K562 (cell line): ENCODE results near the gene CSNK1G2. TPM values are rescaled to one million over a fixed set of nuclear protein-coding genes. Genes with fewer than 3 reads are reported as not detected.

Experiments
- ARID4B ChIP-seq: sonication (generic); formaldehyde crosslinking; IDR thresholded peaks from 2 replicates; pipeline ENCODE4 v1.8.0; 2022; ENCODE audit warnings: mild to moderate bottlenecking, missing genetic modification reagents
- BCOR ChIP-seq: fragments of 450-650 bp; IDR thresholded peaks from 2 replicates; pipeline ENCODE4 v1.6.1; 2016
- CAMTA2 ChIP-seq: fragments of 250-450 bp; sonication (Bioruptor Pico); conservative IDR thresholded peaks from 2 replicates; pipeline ENCODE4 v1.5.1; 2022
- CBX1 ChIP-seq: sonication (generic); IDR thresholded peaks from 2 replicates; pipeline ENCODE4 v1.6.1; 2016; ENCODE audit warnings: antibody characterized with exemption, low read depth, mild to moderate bottlenecking
- COPS2 ChIP-seq: fragments of 450-650 bp; conservative IDR thresholded peaks from 2 replicates; pipeline ENCODE4 v1.6.1; 2016; ENCODE audit warnings: mild to moderate bottlenecking, moderate library complexity
- E2F5 ChIP-seq: sonication (generic); formaldehyde crosslinking; IDR thresholded peaks from 2 replicates; pipeline ENCODE4 v1.8.0; 2022; ENCODE audit warnings: mild to moderate bottlenecking, missing genetic modification reagents
- FOXK2 ChIP-seq, 2 experiments: fragments of 450-650 bp; IDR thresholded peaks in 1 of 2; conservative IDR thresholded peaks in 1 of 2; 2 replicates each; pipeline ENCODE4 v1.6.1; 2016; ENCODE audit warnings: low read depth in 2 of 2, mild to moderate bottlenecking in 1 of 2
- KAT7 ChIP-seq: sonication (generic); formaldehyde crosslinking; IDR thresholded peaks from 2 replicates; pipeline ENCODE4 v1.8.0; 2022; ENCODE audit warnings: missing genetic modification reagents, mild to moderate bottlenecking, borderline replicate concordance
- MAX ChIP-seq: sonication (generic); formaldehyde crosslinking; IDR thresholded peaks from 2 replicates; pipeline ENCODE4 v1.9.0; 2022; ENCODE audit warnings: mild to moderate bottlenecking, missing genetic modification reagents
- MXI1 ChIP-seq: IDR thresholded peaks from 2 replicates; pipeline ENCODE4 v1.6.1; 2011; ENCODE audit warnings: low read depth, mild to moderate bottlenecking, improper control_type of control experiment, low read length
- SMAD4 ChIP-seq: fragments of 250-450 bp; sonication (Bioruptor Pico); conservative IDR thresholded peaks from 2 replicates; pipeline ENCODE4 v1.8.0; 2021; ENCODE audit warnings: inconsistent platforms, mild to moderate bottlenecking, moderate library complexity
- SMARCA5 ChIP-seq: fragments of 450-650 bp; IDR thresholded peaks from 2 replicates; pipeline ENCODE4 v1.6.1; 2016
- SMARCB1 ChIP-seq: IDR thresholded peaks from 2 replicates; pipeline ENCODE4 v1.6.1; 2011; ENCODE audit warnings: improper control_type of control experiment, low read depth; ENCODE audit not compliant: insufficient read length
- SP2 ChIP-seq: IDR thresholded peaks from 2 replicates; pipeline ENCODE4 v1.6.1; 2011; ENCODE audit warnings: mild to moderate bottlenecking, low read depth, low read length, moderate library complexity; ENCODE audit not compliant: poor library complexity, severe bottlenecking; ENCODE audit errors: extremely low read depth
- TRIM24 ChIP-seq, 2 experiments: fragments of 450-650 bp; IDR thresholded peaks; 2 replicates each; pipeline ENCODE4 v1.6.1; 2016
- TRIM28 ChIP-seq: fragments of 450-650 bp; IDR thresholded peaks from 2 replicates; pipeline ENCODE4 v1.6.1; 2017
- XRCC4 ChIP-seq: IDR thresholded peaks from one replicate; pipeline ENCODE4 v1.6.1; 2011; ENCODE audit not compliant: insufficient read depth, insufficient read length; ENCODE audit errors: extremely low read depth
- ZFX ChIP-seq: sonication (generic); formaldehyde crosslinking; IDR thresholded peaks from 2 replicates; pipeline ENCODE4 v1.8.0; 2022; ENCODE audit warnings: mild to moderate bottlenecking, missing genetic modification reagents, moderate library complexity
- ZNF232 ChIP-seq: sonication (generic); formaldehyde crosslinking; IDR thresholded peaks from 2 replicates; pipeline ENCODE4 v1.8.0; 2022; ENCODE audit warnings: mild to moderate bottlenecking, missing genetic modification reagents
- ZNF584 ChIP-seq: fragments of 200-800 bp; sonication (Bioruptor generic); IDR thresholded peaks from 2 replicates; pipeline ENCODE4 v1.6.1; 2016; ENCODE audit warnings: low read depth, mild to moderate bottlenecking, missing genetic modification characterization, missing compliant biosample characterization
- polyA plus RNA-seq, 8 experiments: library from polyadenylated mRNA; depleted of rRNA in 4 of 8; stranded (reverse) in 5 of 8; unstranded in 3 of 8; fragments of >200 nt; fragmentation: Nextera tagmentation in 2 of 8; fragmentation: Illumina TruSeq in 1 of 8; extraction: Ambion mirVana in 2 of 8; extraction: Trizol in 1 of 8; gene quantifications; 2 replicates each; pipeline versions ENCODE4 v1.2.1 to v1.2.3, GENCODE V29; 2011 to 2014; ENCODE audit warnings: inconsistent platforms in 1 of 8, missing spikeins in 1 of 8
- total RNA-seq, 7 experiments: library from RNA; depleted of rRNA in 6 of 7; stranded (reverse); fragments of >200 nt in 6 of 7; fragmentation: Illumina TruSeq in 2 of 7; extraction: Trizol in 2 of 7; gene quantifications; 2 replicates each; pipeline versions ENCODE4 v1.2.1 to v1.2.3, GENCODE V29; 2011 to 2021; ENCODE audit warnings: low replicate concordance in 1 of 7
- TF ChIP-seq, protein P1 (sequence below): fragments of 150-350 bp; IDR thresholded peaks from 2 replicates; pipeline ENCODE4 v1.6.1; 2014; ENCODE audit warnings: low read depth, mild to moderate bottlenecking, low read length, borderline replicate concordance

The CSNK1G2 gene
- total and polyA plus RNA-seq, 9 of the 15 experiments (the other 6 are each of a cell fraction or from before 2014, with no cell fraction given), result 0.48 to 119 (median 49.5) TPM

DNA sequence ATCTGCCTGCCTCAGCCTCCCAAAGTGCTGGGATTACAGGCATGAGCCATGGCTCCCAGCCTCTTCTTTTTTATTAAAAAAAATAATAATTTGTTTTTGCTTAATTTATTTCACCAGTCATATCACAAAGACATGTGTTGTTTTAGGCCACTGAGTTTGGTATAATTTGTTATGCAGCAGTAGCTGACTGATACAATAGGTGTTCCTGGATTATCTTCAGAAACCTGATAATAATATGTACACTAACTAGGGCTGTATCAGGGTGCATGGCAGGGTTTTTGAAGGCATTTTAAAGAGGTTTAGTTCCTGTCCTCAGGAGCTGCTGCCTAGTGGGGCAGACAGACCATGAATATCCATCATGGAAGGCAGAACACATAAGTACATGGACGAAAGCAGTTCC lies 9.5 kb upstream of the CSNK1G2 start (continued):
- TF ChIP-seq E2F5 (CRISPR knock-in tag), result no peak
- TF ChIP-seq FOXK2 (conservative IDR thresholded peaks at IDR 0.05 in 1 of 2, IDR thresholded peaks at IDR 0.05 in 1 of 2; ENCODE audit: low read depth in 2 of 2), result no peak
- TF ChIP-seq TRIM24 (IDR thresholded peaks at IDR 0.05), result peak in 1 of 2 experiments; percentile 34; a peak in 1 of 4 replicates
- peak; percentile 67; the same call in 1 of the 2 replicates for TF ChIP-seq TRIM28
- TF ChIP-seq BCOR, result peak; percentile 96
- TF ChIP-seq SMAD4, result no peak
- TF ChIP-seq XRCC4, result no peak
- no peak for TF ChIP-seq CAMTA2 (CRISPR knock-in tag)
- TF ChIP-seq CBX1, result 0 out of 2 replicates have a peak, but pooled peaks have one; percentile 58
- no peak for TF ChIP-seq SMARCB1
- TF ChIP-seq ZNF584, result no peak
- peak; percentile 53; the same call in 1 of the 2 replicates for TF ChIP-seq SMARCA5
- TF ChIP-seq KAT7, result no peak
- TF ChIP-seq ZNF232 (CRISPR knock-in tag), result no peak
- TF ChIP-seq COPS2, result no peak
- TF ChIP-seq ZFX (CRISPR knock-in tag), result no peak
- TF ChIP-seq ARID4B (CRISPR knock-in tag), result no peak
- no peak for TF ChIP-seq MAX
- no peak for TF ChIP-seq MXI1
- no peak for TF ChIP-seq SP2
- TF ChIP-seq, protein P1, sequence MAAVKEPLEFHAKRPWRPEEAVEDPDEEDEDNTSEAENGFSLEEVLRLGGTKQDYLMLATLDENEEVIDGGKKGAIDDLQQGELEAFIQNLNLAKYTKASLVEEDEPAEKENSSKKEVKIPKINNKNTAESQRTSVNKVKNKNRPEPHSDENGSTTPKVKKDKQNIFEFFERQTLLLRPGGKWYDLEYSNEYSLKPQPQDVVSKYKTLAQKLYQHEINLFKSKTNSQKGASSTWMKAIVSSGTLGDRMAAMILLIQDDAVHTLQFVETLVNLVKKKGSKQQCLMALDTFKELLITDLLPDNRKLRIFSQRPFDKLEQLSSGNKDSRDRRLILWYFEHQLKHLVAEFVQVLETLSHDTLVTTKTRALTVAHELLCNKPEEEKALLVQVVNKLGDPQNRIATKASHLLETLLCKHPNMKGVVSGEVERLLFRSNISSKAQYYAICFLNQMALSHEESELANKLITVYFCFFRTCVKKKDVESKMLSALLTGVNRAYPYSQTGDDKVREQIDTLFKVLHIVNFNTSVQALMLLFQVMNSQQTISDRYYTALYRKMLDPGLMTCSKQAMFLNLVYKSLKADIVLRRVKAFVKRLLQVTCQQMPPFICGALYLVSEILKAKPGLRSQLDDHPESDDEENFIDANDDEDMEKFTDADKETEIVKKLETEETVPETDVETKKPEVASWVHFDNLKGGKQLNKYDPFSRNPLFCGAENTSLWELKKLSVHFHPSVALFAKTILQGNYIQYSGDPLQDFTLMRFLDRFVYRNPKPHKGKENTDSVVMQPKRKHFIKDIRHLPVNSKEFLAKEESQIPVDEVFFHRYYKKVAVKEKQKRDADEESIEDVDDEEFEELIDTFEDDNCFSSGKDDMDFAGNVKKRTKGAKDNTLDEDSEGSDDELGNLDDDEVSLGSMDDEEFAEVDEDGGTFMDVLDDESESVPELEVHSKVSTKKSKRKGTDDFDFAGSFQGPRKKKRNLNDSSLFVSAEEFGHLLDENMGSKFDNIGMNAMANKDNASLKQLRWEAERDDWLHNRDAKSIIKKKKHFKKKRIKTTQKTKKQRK, result no peak
